DND-41 (cell line): Measurements from ENCODE around the gene CRYBG1.

Experiments
- EZH2 ChIP-seq: IDR thresholded peaks from 3 replicates; pipeline ENCODE4 v1.6.1; 2012; ENCODE audit warnings: borderline replicate concordance, low read depth, mild to moderate bottlenecking, moderate library complexity, low read length, inconsistent platforms; ENCODE audit not compliant: severe bottlenecking
- TF ChIP-seq, protein P1 (sequence below): IDR thresholded peaks from 2 replicates; pipeline ENCODE4 v1.5.1; 2012; ENCODE audit warnings: borderline replicate concordance, low read length, moderate library complexity, mild to moderate bottlenecking; ENCODE audit not compliant: poor library complexity, severe bottlenecking; ENCODE audit errors: extremely low read depth

DNA sequence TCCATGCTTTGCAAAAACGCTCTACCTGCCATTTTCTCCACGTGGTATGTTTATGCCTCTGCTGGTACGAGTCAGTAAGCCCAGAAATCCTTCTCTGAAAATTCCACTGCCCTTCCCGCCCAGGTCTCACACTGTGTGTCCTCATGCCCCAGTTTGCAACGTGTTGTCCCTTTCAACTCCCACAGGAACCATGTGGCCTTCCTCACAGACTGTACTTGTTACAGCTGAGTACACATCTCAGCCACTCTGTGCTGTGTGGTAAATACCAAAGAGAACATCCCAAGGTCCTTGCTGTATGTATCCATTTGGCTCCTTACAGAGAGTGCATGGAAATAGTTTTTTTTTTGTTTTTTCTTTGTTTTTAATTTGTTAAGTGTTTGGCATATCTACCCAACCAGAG, 211.9 kb downstream of the CRYBG1 start:
- TF ChIP-seq, protein P1, sequence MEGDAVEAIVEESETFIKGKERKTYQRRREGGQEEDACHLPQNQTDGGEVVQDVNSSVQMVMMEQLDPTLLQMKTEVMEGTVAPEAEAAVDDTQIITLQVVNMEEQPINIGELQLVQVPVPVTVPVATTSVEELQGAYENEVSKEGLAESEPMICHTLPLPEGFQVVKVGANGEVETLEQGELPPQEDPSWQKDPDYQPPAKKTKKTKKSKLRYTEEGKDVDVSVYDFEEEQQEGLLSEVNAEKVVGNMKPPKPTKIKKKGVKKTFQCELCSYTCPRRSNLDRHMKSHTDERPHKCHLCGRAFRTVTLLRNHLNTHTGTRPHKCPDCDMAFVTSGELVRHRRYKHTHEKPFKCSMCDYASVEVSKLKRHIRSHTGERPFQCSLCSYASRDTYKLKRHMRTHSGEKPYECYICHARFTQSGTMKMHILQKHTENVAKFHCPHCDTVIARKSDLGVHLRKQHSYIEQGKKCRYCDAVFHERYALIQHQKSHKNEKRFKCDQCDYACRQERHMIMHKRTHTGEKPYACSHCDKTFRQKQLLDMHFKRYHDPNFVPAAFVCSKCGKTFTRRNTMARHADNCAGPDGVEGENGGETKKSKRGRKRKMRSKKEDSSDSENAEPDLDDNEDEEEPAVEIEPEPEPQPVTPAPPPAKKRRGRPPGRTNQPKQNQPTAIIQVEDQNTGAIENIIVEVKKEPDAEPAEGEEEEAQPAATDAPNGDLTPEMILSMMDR, result no peak
- no peak for TF ChIP-seq EZH2
